ENCODE measurements around the gene LMBR1. TPM values are rescaled to one million over a fixed set of nuclear protein-coding genes. Genes with fewer than 3 reads are reported as not detected.

Gene LMBR1
- total and polyA plus RNA-seq, 2 of the 13 experiments (the other 11 are each of a cell fraction or from before 2014, with no cell fraction given) = 20.9 to 39.6 TPM

DNA sequence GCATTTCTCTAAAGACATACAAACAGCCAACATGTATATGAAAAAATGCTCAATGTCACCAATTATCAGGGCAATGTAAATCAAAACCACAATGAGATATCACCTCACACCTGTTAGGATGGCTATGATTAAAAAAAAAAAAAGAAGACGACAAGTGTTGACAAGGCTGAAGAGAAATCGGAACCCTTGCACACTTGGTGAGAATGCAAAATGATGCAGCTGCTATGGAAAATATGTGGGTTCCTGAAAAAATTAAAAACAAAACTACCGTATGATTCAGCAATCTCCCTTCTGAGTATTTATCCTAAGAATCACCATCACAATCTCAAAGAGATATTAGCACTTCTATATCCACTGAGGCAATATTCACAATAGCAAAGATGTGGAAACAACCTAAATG is 11.3 kb downstream of the LMBR1 start:
- in situ Hi-C loops (cut with HindIII; ENCODE audit: extremely low pct_ligation_motif_present, low pct_unique_long_range_greater_than_20kb) = no loop called here
- intact Hi-C loops (cut with micrococcal nuclease; ENCODE audit: unreplicated experiment) = no loop called here

More for the DNA sequence above, 11.3 kb downstream of the LMBR1 start:
- no peaks in the 10 kb centered on the region for H3K36me3 ChIP-seq (replicated peaks in 1 of 2; ENCODE audit: control insufficient read depth in 1 of 2, insufficient read depth in 2 of 2, low read length in 2 of 2)
- no TSS peak for BruUV-seq (replicated peaks)
- H3K27ac ChIP-seq (ENCODE audit: extremely low read length, insufficient read depth, low read length) = no peak overlapping the region
- H3K4me1 ChIP-seq (ENCODE audit: insufficient read depth, low read length) = no peaks in the 10 kb centered on the region
- no peaks in the 10 kb centered on the region for H4K20me1 ChIP-seq (ENCODE audit: insufficient read depth, low read length)
- H3K27me3 ChIP-seq (ENCODE audit: control insufficient read depth in 1 of 2, insufficient read depth in 2 of 2, low read length in 2 of 2) = no peaks in the 10 kb centered on the region
- H3K4me2 ChIP-seq (ENCODE audit: low read depth, low read length) = no peak overlapping the region
- peaks cover 8% of the 10 kb centered on the region; the same call in 1 of the 2 replicates for H3K9me3 ChIP-seq (ENCODE audit: low read length)
- H3K9ac ChIP-seq (ENCODE audit: insufficient read depth, low read depth, low read length) = no peak overlapping the region
- H3K79me2 ChIP-seq (ENCODE audit: insufficient read depth, low read length) = peaks cover 68% of the 10 kb centered on the region
- no peak overlapping the region for H3K4me3 ChIP-seq (replicated peaks in 1 of 3; ENCODE audit: insufficient read depth in 1 of 3, low read depth in 2 of 3, low read length in 3 of 3)
- DNase-seq (ENCODE audit: low spot score) (no peak), FAIRE-seq (no peak), ATAC-seq (no peak)
- H2AFZ ChIP-seq (ENCODE audit: low read length) = no peak overlapping the region
- CTCF ChIA-PET (ENCODE audit: low intra/inter-chr PET ratio, low total read pairs) = no interaction called here
- POLR2A ChIA-PET = interaction anchor here (1.6 kb wide), 1 partner anchor 11 kb away, joined by 5 read pairs; the partner anchor contains the start of gene LMBR1
- TF ChIP-seq ZNF7 (CRISPR knock-in tag; IDR thresholded peaks at IDR 0.05) (peak; percentile 38; the same call in 1 of the 2 replicates), ZNF281 (CRISPR knock-in tag; IDR thresholded peaks at IDR 0.05; ENCODE audit: borderline replicate concordance) (no peak)
- 97% methylated on average over 3 of the region's 3 CpGs for WGBS (ENCODE audit: low lambda C conversion rate)

All from HepG2 (cell line).